ENCODE data around the gene SDE2.

DNA sequence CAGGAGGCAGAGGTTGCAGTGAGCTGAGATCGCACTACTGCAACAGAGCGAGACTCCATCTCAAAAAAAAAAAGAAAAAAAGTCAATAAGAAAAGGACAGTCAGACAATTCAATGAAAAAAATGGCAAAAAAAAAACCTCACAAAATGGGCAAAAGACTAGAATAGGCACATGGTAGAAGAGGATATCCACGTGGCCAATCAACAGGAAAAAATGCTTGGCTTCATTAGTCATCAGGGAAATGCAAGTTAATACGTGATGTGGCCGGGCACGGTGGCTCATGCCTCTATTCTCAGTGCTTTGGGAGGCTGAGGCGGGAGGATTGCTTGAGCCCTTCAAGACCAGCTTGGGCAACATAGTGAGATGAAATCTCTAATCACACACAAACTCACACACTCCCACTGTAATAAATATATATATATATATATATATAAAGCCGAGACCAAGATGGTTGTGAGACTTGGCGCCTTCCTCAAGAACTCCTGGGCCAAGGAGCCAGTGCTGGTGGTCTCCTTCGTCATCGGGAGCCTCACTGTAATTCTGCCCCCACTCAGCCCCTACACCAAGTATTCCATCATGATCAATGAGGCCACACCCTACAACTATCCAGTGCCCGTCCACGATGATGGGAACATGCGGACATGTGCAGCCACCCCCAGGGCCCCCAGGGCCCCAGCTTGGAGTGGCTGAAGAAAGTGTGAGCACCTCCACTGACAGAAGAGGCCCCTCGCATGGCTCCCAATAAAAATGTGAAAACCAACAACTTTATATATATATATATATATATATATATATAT lies 35.2 kb downstream of the SDE2 start:
- TF ChIP-seq EP300 (IDR thresholded peaks at IDR 0.05) (no peak), POLR2A (IDR thresholded peaks at IDR 0.05) (no peak)
- TF ChIP-seq, protein P1, sequence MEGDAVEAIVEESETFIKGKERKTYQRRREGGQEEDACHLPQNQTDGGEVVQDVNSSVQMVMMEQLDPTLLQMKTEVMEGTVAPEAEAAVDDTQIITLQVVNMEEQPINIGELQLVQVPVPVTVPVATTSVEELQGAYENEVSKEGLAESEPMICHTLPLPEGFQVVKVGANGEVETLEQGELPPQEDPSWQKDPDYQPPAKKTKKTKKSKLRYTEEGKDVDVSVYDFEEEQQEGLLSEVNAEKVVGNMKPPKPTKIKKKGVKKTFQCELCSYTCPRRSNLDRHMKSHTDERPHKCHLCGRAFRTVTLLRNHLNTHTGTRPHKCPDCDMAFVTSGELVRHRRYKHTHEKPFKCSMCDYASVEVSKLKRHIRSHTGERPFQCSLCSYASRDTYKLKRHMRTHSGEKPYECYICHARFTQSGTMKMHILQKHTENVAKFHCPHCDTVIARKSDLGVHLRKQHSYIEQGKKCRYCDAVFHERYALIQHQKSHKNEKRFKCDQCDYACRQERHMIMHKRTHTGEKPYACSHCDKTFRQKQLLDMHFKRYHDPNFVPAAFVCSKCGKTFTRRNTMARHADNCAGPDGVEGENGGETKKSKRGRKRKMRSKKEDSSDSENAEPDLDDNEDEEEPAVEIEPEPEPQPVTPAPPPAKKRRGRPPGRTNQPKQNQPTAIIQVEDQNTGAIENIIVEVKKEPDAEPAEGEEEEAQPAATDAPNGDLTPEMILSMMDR (IDR thresholded peaks at IDR 0.05) = no peak

Measured in ovary (tissue), 3 donors.